Common myeloid progenitor, CD34-positive (primary cell): ENCODE results near the gene RALBP1.
"Not testable (repeated sequence)": the region's sequence is repeated elsewhere in the genome, so short reads cannot be mapped to it uniquely, and the experiment has no call there.

ENCODE experiments used
- CTCF ChIA-PET: fragments of 350-600 bp; sonication (Branson Sonifier 250); formaldehyde crosslinking; loops from one replicate; lab custom pipeline; 2021; ENCODE audit warnings: antibody characterized with exemption; lab: Charles Lee
- POLR2A ChIA-PET: fragments of 350-600 bp; sonication (Branson Sonifier 250); formaldehyde crosslinking; loops from one replicate; lab custom pipeline; 2021; ENCODE audit warnings: antibody characterized with exemption; lab: Charles Lee
- DNase-seq, 3 donors: peaks; one replicate each; pipeline versions ENCODE4 v3.0.0 to v3.0.0-alpha.2; 2013
- H3K27ac ChIP-seq, 2 experiments: 1 replicate in 1 of 2; 2 replicates in 1 of 2; pipeline ENCODE4 v1.7.0; 2013; ENCODE audit warnings: inconsistent platforms in 2 of 2, low read length in 2 of 2, mild to moderate bottlenecking in 2 of 2, low read depth in 1 of 2, moderate library complexity in 1 of 2; ENCODE audit not compliant: severe bottlenecking in 2 of 2, insufficient read depth in 1 of 2, poor library complexity in 1 of 2
- H3K27me3 ChIP-seq, 5 experiments: replicated peaks in 2 of 5; 1 replicate in 3 of 5; 2 replicates in 2 of 5; pipeline versions ENCODE4 v1.6.1 to v1.7.0; 2013; ENCODE audit warnings: low read length in 4 of 5, mild to moderate bottlenecking in 2 of 5, moderate library complexity in 2 of 5, inconsistent platforms in 1 of 5; ENCODE audit not compliant: insufficient read depth in 5 of 5, control insufficient read depth in 4 of 5
- H3K36me3 ChIP-seq, 4 experiments: 1 replicate in 2 of 4; 2 replicates in 2 of 4; pipeline versions ENCODE4 v1.6.1 to v1.7.0; 2013; ENCODE audit warnings: low read length in 3 of 4, control low read depth in 1 of 4, mild to moderate bottlenecking in 1 of 4; ENCODE audit not compliant: control insufficient read depth in 4 of 4, insufficient read depth in 4 of 4
- H3K4me1 ChIP-seq, 4 experiments: 1 replicate in 3 of 4; 2 replicates in 1 of 4; pipeline versions ENCODE4 v1.6.1 to v1.7.1; 2013; ENCODE audit warnings: low read length in 3 of 4, mild to moderate bottlenecking in 3 of 4, control low read depth in 1 of 4, inconsistent platforms in 1 of 4, moderate library complexity in 1 of 4; ENCODE audit not compliant: control insufficient read depth in 4 of 4, insufficient read depth in 4 of 4; ENCODE audit errors: control extremely low read depth in 1 of 4
- H3K4me3 ChIP-seq, 7 experiments: 1 replicate in 4 of 7; 2 replicates in 3 of 7; pipeline versions ENCODE4 v1.5.1 to v1.7.0; 2013; ENCODE audit warnings: mild to moderate bottlenecking in 7 of 7, low read length in 6 of 7, moderate library complexity in 6 of 7, inconsistent platforms in 2 of 7, low read depth in 2 of 7, control low read depth in 1 of 7; ENCODE audit not compliant: insufficient read depth in 4 of 7, control insufficient read depth in 1 of 7; ENCODE audit errors: extremely low read depth in 1 of 7
- H3K9me3 ChIP-seq, 5 experiments: 1 replicate in 4 of 5; 2 replicates in 1 of 5; pipeline versions ENCODE4 v1.6.1 to v1.7.1; 2013; ENCODE audit warnings: low read length in 4 of 5, mild to moderate bottlenecking in 2 of 5, inconsistent platforms in 1 of 5, low read depth in 1 of 5, moderate library complexity in 1 of 5; ENCODE audit not compliant: control insufficient read depth in 4 of 5, insufficient read depth in 2 of 5; ENCODE audit errors: control extremely low read depth in 1 of 5
- WGBS: methylation state at CpG from one replicate; pipeline ENCODE4 v1.1.5; 2013; ENCODE audit not compliant: insufficient coverage; 5-methylcytosine and 5-hydroxymethylcytosine counted together

The RALBP1 gene

DNA sequence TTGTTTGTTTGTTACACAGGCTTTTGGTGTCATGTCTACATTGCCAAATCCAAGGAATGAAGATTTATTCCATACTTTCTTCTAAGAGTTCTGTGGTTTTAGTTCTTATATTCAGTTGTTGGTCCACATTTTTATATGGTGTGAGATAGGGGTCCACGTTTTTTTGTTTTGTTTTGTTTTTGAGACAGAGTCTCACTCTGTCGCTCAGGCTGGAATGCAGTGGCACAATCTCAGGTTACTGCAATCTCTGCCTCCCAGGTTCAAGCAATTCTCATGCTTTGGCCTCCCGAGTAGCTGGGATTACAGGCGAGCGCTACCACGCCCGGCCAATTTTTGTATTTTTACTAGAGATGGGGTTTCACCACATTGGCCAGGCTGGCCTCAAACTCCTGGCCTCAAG, 8.2 kb downstream of the RALBP1 start:
- Histone ChIP-seq H3K27ac (no peak overlapping the region), H3K27me3 (no peaks in the 10 kb centered on the region), H3K4me1 (peaks cover 0 to 8% (median 0%) of the 10 kb centered on the region in 4 experiments), H3K9me3 (peaks cover 0 to 7% (median 3%) of the 10 kb centered on the region in 5 experiments), H3K36me3 (peaks cover 2 to 40% (median 20%) of the 10 kb centered on the region in 4 experiments), H3K4me3 (no peak overlapping the region)
- POLR2A ChIA-PET = no interaction called here
- WGBS = 94% methylated on average over 5 of the region's 7 CpGs
- no peak for DNase-seq
- CTCF ChIA-PET = no interaction called here

GRCh38 chr18:9484856-9485255, 9.5 kb downstream of the RALBP1 start:
- H3K4me3 ChIP-seq, DNase-seq, H3K4me1 ChIP-seq, CTCF ChIA-PET, H3K27me3 ChIP-seq, H3K9me3 ChIP-seq, H3K27ac ChIP-seq, POLR2A ChIA-PET: not testable (repeated sequence)
- H3K36me3 ChIP-seq = peaks cover 2 to 27% (median 14%) of the 10 kb centered on the region in 4 experiments
- 74% methylated on average over 2 of the region's 2 CpGs for whole genome bisulfite sequencing

GRCh38 chr18:9488538-9488937, 13.2 kb downstream of the RALBP1 start:
- ChIA-PET CTCF (interaction anchor here (1.2 to 1.5 kb wide), 4 partner anchors 12 to 154 kb away, joined by 3 to 4 read pairs (median 3); partner anchors contain the start of gene TWSG1), POLR2A (interaction anchor here (1.3 kb wide), 1 partner anchor 13 kb away, joined by 4 read pairs; no protein-coding TSS in a partner anchor)
- 90% methylated on average over 2 of the region's 4 CpGs for WGBS
- H3K4me1 ChIP-seq = no peaks in the 10 kb centered on the region
- peaks cover 0 to 9% (median 3%) of the 10 kb centered on the region in 5 experiments for H3K9me3 ChIP-seq
- H3K4me3 ChIP-seq = no peak overlapping the region
- no peaks in the 10 kb centered on the region for H3K27me3 ChIP-seq
- peaks cover 0 to 6% (median 4%) of the 10 kb centered on the region in 4 experiments for H3K36me3 ChIP-seq
- no peak for DNase-seq
- H3K27ac ChIP-seq = peak overlapping the region in 1 of 2 experiments; percentile 47

GRCh38 chr18:9494778-9495331, 19.5 kb downstream of the RALBP1 start:
- no peak overlapping the region for H3K4me3 ChIP-seq
- peaks cover 0 to 9% (median 3%) of the 10 kb centered on the region in 5 experiments for H3K9me3 ChIP-seq
- CTCF ChIA-PET = interaction anchor here (0.6 to 1.4 kb wide), 2 partner anchors 8 to 17 kb away, joined by 3 to 4 read pairs; no protein-coding TSS in a partner anchor
- peaks cover 0 to 3% (median 0%) of the 10 kb centered on the region in 4 experiments for H3K4me1 ChIP-seq
- WGBS = 78% methylated on average over 8 of the region's 9 CpGs
- peaks cover 0 to 9% (median 4%) of the 10 kb centered on the region in 4 experiments for H3K36me3 ChIP-seq
- H3K27ac ChIP-seq = no peak overlapping the region
- DNase-seq = no peak
- POLR2A ChIA-PET = no interaction called here
- H3K27me3 ChIP-seq = no peaks in the 10 kb centered on the region

DNA sequence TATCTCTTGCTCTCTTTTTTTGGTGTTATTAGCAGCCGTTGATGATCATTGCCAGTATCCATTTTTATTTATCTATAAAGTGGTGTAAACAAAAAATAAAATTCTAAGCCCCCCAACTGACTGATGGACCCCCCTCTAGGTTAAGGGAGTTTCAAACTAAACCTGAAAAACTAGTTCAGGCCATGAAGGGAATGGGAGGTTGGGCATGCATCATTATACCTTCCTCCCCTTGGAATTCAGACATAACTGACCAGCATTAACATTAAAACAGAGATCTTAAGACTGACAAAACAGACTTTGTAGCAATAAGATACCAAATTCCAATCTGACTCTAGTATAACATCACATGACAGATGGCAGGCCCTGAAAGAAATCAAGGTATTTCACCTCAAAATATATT, 20.2 kb downstream of the RALBP1 start:
- no CpG with 5 or more reads among the region's 1 CpG for WGBS
- DNase-seq = no peak
- Histone ChIP-seq H3K27ac (peak overlapping the region in 1 of 2 experiments; percentile 1), H3K36me3 (peaks cover 0 to 14% (median 4%) of the 10 kb centered on the region in 4 experiments), H3K9me3 (peaks cover 0 to 9% (median 3%) of the 10 kb centered on the region in 5 experiments), H3K4me1 (peaks cover 0 to 3% (median 0%) of the 10 kb centered on the region in 4 experiments), H3K27me3 (no peaks in the 10 kb centered on the region), H3K4me3 (no peak overlapping the region)
- CTCF ChIA-PET = interaction anchor here (1.4 kb wide), 1 partner anchor 8 kb away, joined by 4 read pairs; no protein-coding TSS in a partner anchor
- POLR2A ChIA-PET = no interaction called here

GRCh38 chr18:9495916-9496705, 20.8 kb downstream of the RALBP1 start:
- ChIA-PET POLR2A (no interaction called here), CTCF (no interaction called here)
- Histone ChIP-seq H3K9me3 (peaks cover 0 to 9% (median 7%) of the 10 kb centered on the region in 5 experiments), H3K4me1 (peaks cover 0 to 3% (median 0%) of the 10 kb centered on the region in 4 experiments), H3K27ac (peak overlapping the region in 1 of 2 experiments; percentile 1), H3K27me3 (no peaks in the 10 kb centered on the region), H3K4me3 (no peak overlapping the region), H3K36me3 (peaks cover 0 to 18% (median 9%) of the 10 kb centered on the region in 4 experiments)
- WGBS = 52% methylated on average over 2 of the region's 6 CpGs
- no peak for DNase-seq
